Measurements from ENCODE around the gene TCF3. TPM values are rescaled to one million over a fixed set of nuclear protein-coding genes. Genes with fewer than 3 reads are reported as not detected.

Gene TCF3
- total RNA-seq, 1 experiment from 2014 or later, result 208 TPM

GRCh38 chr19:1699998-1700732 is 47.8 kb upstream of the TCF3 start:
- no peaks in the 10 kb centered on the region; a peak in 1 of 4 replicates for H3K9me3 ChIP-seq (ENCODE audit: control insufficient read depth in 1 of 2, insufficient read depth in 1 of 2, low read depth in 1 of 2, low read length in 2 of 2)
- H3K36me3 ChIP-seq (ENCODE audit: control insufficient read depth in 1 of 2, insufficient read depth in 2 of 2, low read length in 2 of 2), result no peaks in the 10 kb centered on the region
- intact Hi-C loops (cut with micrococcal nuclease), result no loop called here
- H4K20me1 ChIP-seq (ENCODE audit: insufficient read depth), result no peaks in the 10 kb centered on the region
- DNase-seq (ENCODE audit: low read depth, low spot score) (no peak), ATAC-seq (no peak)
- no peak overlapping the region for H3K4me2 ChIP-seq (ENCODE audit: low read length)
- no peaks in the 10 kb centered on the region for H3K9me2 ChIP-seq (ENCODE audit: insufficient read depth)
- H2AFZ ChIP-seq (ENCODE audit: low read depth, low read length, poor library complexity, severe bottlenecking), result no peak overlapping the region
- H3K27me3 ChIP-seq (ENCODE audit: insufficient read depth, low read length), result no peaks in the 10 kb centered on the region
- H3K27ac ChIP-seq (ENCODE audit: low read depth, low read length), result no peak overlapping the region
- TF ChIP-seq EZH2phosphoT487 (IDR thresholded peaks at IDR 0.05; ENCODE audit: borderline replicate concordance) (no peak), ZBTB33 (IDR thresholded peaks at IDR 0.05; ENCODE audit: extremely low read depth, insufficient replicate concordance, low read length) (no peak), TCF7L2 (IDR thresholded peaks at IDR 0.05; ENCODE audit: borderline replicate concordance, extremely low read depth, insufficient read depth, insufficient read length) (no peak), RAD21 (IDR thresholded peaks at IDR 0.05; ENCODE audit: low read depth) (no peak)
- POLR2A ChIA-PET, result no interaction called here
- no peak overlapping the region for H3K9ac ChIP-seq (ENCODE audit: low read length)
- RAD21 ChIA-PET (ENCODE audit: low non-redundant PET in 1 of 2, low total read pairs in 2 of 2, uncharacterized antibody in 2 of 2, unreplicated experiment in 2 of 2), result no interaction called here
- CTCF ChIA-PET, result no interaction called here
- H3K4me1 ChIP-seq (ENCODE audit: control insufficient read depth in 1 of 2, insufficient read depth in 2 of 2, low read length in 2 of 2), result no peaks in the 10 kb centered on the region
- BruUV-seq (replicated peaks), result no TSS peak
- H3K79me2 ChIP-seq (ENCODE audit: insufficient read depth, low read length), result no peaks in the 10 kb centered on the region
- no peak overlapping the region for H3K4me3 ChIP-seq (replicated peaks in 1 of 2; ENCODE audit: low read depth in 1 of 2, low read length in 2 of 2)

GRCh38 chr19:1699386-1699785 is 47.0 kb upstream of the TCF3 start:
- CTCF ChIA-PET, result no interaction called here
- Histone ChIP-seq H3K36me3 (ENCODE audit: control insufficient read depth in 1 of 2, insufficient read depth in 2 of 2, low read length in 2 of 2) (no peaks in the 10 kb centered on the region), H3K27me3 (ENCODE audit: insufficient read depth, low read length) (no peaks in the 10 kb centered on the region), H3K9me3 (ENCODE audit: control insufficient read depth in 1 of 2, insufficient read depth in 1 of 2, low read depth in 1 of 2, low read length in 2 of 2) (peaks cover 0 to 3% of the 10 kb centered on the region in 2 experiments; a peak in 1 of 4 replicates), H3K79me2 (ENCODE audit: insufficient read depth, low read length) (no peaks in the 10 kb centered on the region), H3K4me1 (ENCODE audit: control insufficient read depth in 1 of 2, insufficient read depth in 2 of 2, low read length in 2 of 2) (no peaks in the 10 kb centered on the region), H2AFZ (ENCODE audit: low read depth, low read length, poor library complexity, severe bottlenecking) (no peak overlapping the region), H3K4me2 (ENCODE audit: low read length) (no peak overlapping the region), H3K9ac (ENCODE audit: low read length) (no peak overlapping the region), H4K20me1 (ENCODE audit: insufficient read depth) (no peaks in the 10 kb centered on the region), H3K27ac (ENCODE audit: low read depth, low read length) (no peak overlapping the region), H3K9me2 (ENCODE audit: insufficient read depth) (no peaks in the 10 kb centered on the region), H3K4me3 (replicated peaks in 1 of 2; ENCODE audit: low read depth in 1 of 2, low read length in 2 of 2) (no peak overlapping the region)
- DNase-seq (ENCODE audit: low read depth, low spot score), result no peak
- intact Hi-C loops (cut with micrococcal nuclease), result no loop called here
- no peak for TF ChIP-seq ZBTB33 (IDR thresholded peaks at IDR 0.05; ENCODE audit: extremely low read depth, insufficient replicate concordance, low read length)
- TF ChIP-seq ZFX (IDR thresholded peaks at IDR 0.05), result no peak
- no peak for TF ChIP-seq ATF3 (IDR thresholded peaks at IDR 0.05)
- TF ChIP-seq YY1 (IDR thresholded peaks at IDR 0.05; ENCODE audit: extremely low read depth, insufficient replicate concordance, low read depth, low read length), result no peak
- TF ChIP-seq REST (IDR thresholded peaks at IDR 0.05; ENCODE audit: low read depth), result no peak
- TF ChIP-seq EGR1 (IDR thresholded peaks at IDR 0.05; ENCODE audit: low read depth), result no peak
- no peak for TF ChIP-seq POLR2A (IDR thresholded peaks at IDR 0.05; ENCODE audit: borderline replicate concordance, extremely low read depth, insufficient read depth, insufficient read length)
- no peak for ATAC-seq
- POLR2A ChIA-PET, result no interaction called here
- RAD21 ChIA-PET (ENCODE audit: low non-redundant PET in 1 of 2, low total read pairs in 2 of 2, uncharacterized antibody in 2 of 2, unreplicated experiment in 2 of 2), result no interaction called here
- BruUV-seq (replicated peaks), result no TSS peak

Data from HCT116 (cell line).